Thoracic aorta (tissue), 2 donors: ENCODE measurements around the gene CDK5R1. TPM values are rescaled to one million over a fixed set of nuclear protein-coding genes. Genes with fewer than 3 reads are reported as not detected.

Experiments
- ATAC-seq: fragments of 150-250 bp; one replicate; pipeline ENCODE4 v1.8.0; 2017; ENCODE audit warnings: low read depth; ENCODE audit not compliant: insufficient number of reproducible peaks, low FRiP score
- DNase-seq: peaks from one replicate; pipeline ENCODE4 v3.0.0-alpha.2; 2020; ENCODE audit warnings: low spot score
- H3K27ac ChIP-seq, 2 donors: fragments of 200-600 bp; sonication (generic); 1 replicate in 1 of 2; 2 replicates in 1 of 2; pipeline ENCODE4 v1.5.1; 2016; ENCODE audit warnings: mild to moderate bottlenecking in 2 of 2, moderate library complexity in 2 of 2
- H3K27me3 ChIP-seq: fragments of 200-600 bp; sonication (generic); replicated peaks from 2 replicates; pipeline ENCODE4 v1.6.0; 2016; ENCODE audit warnings: mild to moderate bottlenecking; ENCODE audit not compliant: insufficient read depth
- H3K36me3 ChIP-seq: fragments of 200-600 bp; sonication (generic); one replicate; pipeline ENCODE4 v1.5.1; 2016
- H3K4me1 ChIP-seq, 2 donors: fragments of 200-600 bp; sonication (generic); 1 replicate in 1 of 2; 2 replicates in 1 of 2; pipeline versions ENCODE4 v1.5.1 to v1.6.0; 2016; ENCODE audit warnings: low read depth in 2 of 2, mild to moderate bottlenecking in 1 of 2; ENCODE audit not compliant: control insufficient read depth in 1 of 2
- H3K4me3 ChIP-seq: fragments of 200-600 bp; sonication (generic); 2 replicates; pipeline ENCODE4 v1.5.1; 2016; ENCODE audit warnings: mild to moderate bottlenecking
- H3K9me3 ChIP-seq: fragments of 200-600 bp; sonication (generic); 2 replicates; pipeline ENCODE4 v1.5.1; 2016
- total RNA-seq, 2 donors: library from RNA; depleted of rRNA; stranded (reverse); fragments of >200 nt; gene quantifications; one replicate each; pipeline versions ENCODE4 v1.1.0 to v1.2.3, GENCODE V29; 2016
- TF ChIP-seq, protein P1 (sequence below): fragments of 200-600 bp; sonication (generic); IDR thresholded peaks from one replicate; pipeline ENCODE4 v1.5.1; 2019; ENCODE audit warnings: antibody characterized with exemption

The CDK5R1 gene
- total RNA-seq, 2 donors from 2014 or later = 1.1 to 2.6 TPM

DNA sequence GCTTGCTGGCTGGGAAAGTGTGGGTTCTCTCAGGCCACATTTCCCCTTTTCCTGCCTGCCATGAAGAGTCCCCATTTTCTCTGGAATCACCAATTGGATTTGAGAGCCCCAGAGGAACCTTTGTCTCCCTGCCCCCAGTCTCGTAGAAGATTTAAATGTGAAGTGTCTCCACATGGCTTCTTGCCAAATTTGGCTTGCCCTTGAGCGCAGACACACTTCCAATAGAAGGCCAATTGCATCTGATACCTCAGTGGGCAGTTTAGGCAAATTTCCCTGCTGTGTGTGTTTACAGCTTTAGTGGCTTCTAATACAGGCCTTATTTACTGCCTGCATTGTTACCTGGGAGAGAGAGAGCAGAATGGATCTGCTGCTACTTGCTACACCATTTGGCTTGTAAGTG is 29.7 kb downstream of the CDK5R1 start:
- H3K27me3 ChIP-seq = no peaks in the 10 kb centered on the region
- no peak overlapping the region for H3K27ac ChIP-seq
- TF ChIP-seq, protein P1, sequence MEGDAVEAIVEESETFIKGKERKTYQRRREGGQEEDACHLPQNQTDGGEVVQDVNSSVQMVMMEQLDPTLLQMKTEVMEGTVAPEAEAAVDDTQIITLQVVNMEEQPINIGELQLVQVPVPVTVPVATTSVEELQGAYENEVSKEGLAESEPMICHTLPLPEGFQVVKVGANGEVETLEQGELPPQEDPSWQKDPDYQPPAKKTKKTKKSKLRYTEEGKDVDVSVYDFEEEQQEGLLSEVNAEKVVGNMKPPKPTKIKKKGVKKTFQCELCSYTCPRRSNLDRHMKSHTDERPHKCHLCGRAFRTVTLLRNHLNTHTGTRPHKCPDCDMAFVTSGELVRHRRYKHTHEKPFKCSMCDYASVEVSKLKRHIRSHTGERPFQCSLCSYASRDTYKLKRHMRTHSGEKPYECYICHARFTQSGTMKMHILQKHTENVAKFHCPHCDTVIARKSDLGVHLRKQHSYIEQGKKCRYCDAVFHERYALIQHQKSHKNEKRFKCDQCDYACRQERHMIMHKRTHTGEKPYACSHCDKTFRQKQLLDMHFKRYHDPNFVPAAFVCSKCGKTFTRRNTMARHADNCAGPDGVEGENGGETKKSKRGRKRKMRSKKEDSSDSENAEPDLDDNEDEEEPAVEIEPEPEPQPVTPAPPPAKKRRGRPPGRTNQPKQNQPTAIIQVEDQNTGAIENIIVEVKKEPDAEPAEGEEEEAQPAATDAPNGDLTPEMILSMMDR = no peak
- H3K4me1 ChIP-seq = peaks cover 7 to 14% of the 10 kb centered on the region in 2 donors
- no peaks in the 10 kb centered on the region for H3K9me3 ChIP-seq
- H3K4me3 ChIP-seq = no peak overlapping the region
- no peak for ATAC-seq
- H3K36me3 ChIP-seq = no peaks in the 10 kb centered on the region
- DNase-seq = no peak

DNA sequence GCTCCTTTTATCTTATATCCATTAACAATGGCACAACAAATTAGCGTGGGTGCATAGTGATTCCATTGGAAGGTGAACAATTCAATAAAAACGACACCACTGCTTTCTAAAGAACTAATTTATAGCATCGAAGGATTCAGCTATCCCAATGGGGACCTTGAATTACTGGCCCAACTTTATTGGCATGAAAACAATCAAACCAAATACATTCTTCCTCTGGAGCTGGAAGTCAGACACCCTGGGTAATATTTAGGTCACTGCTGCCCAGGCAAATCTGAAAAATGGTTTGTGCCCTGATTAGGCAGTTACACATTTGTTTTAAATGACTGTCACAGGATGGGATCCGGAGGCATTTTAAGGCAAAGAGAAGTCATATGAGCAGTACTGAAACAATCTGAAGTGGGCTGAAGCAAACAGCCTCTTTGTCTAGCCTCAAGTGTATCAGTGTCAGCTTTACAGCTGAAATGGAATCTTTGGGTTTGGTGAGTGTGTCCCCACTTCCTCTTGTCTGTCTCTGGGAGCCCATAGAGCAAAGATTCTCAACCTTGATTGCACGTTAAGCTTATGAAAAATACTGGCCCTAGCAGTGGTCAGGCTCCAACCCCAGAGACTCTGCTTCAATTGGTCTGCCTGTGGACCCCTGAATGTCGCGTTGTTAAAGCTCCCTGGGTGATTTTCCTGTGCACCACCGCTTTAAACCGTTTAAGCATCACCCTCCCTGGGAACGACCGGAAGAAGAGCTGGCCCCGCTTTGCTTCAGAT is 30.3 kb downstream of the CDK5R1 start:
- H3K27me3 ChIP-seq = no peaks in the 10 kb centered on the region
- TF ChIP-seq, protein P1 = no peak
- ATAC-seq = no peak
- H3K4me3 ChIP-seq = no peak overlapping the region
- peaks cover 7 to 14% of the 10 kb centered on the region in 2 donors for H3K4me1 ChIP-seq
- H3K9me3 ChIP-seq = no peaks in the 10 kb centered on the region
- no peaks in the 10 kb centered on the region for H3K36me3 ChIP-seq
- no peak overlapping the region for H3K27ac ChIP-seq
- DNase-seq = no peak

DNA sequence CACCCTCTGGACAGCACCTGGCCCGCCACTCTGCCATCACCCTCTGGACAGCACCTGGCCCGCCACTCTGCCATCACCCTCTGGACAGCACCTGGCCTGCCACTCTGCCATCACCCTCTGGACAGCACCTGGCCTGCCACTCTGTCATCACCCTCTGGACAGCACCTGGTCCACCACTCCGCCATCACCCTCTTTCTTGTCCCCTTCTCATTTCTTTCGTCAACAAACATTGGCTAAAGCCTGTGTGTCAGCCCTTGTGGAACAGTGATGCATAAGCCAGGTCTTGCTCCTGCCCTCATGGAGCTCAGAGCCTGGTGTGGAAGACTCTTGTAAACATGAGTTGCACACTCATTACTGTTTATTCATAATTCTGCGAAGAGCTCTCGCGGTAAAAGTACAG is 31.2 kb downstream of the CDK5R1 start:
- H3K4me1 ChIP-seq = peaks cover 7 to 14% of the 10 kb centered on the region in 2 donors
- H3K36me3 ChIP-seq = no peaks in the 10 kb centered on the region
- no peak for DNase-seq
- TF ChIP-seq, protein P1 = no peak
- H3K9me3 ChIP-seq = no peaks in the 10 kb centered on the region
- ATAC-seq = no peak
- no peak overlapping the region for H3K4me3 ChIP-seq
- H3K27me3 ChIP-seq = no peaks in the 10 kb centered on the region
- H3K27ac ChIP-seq = no peak overlapping the region

DNA sequence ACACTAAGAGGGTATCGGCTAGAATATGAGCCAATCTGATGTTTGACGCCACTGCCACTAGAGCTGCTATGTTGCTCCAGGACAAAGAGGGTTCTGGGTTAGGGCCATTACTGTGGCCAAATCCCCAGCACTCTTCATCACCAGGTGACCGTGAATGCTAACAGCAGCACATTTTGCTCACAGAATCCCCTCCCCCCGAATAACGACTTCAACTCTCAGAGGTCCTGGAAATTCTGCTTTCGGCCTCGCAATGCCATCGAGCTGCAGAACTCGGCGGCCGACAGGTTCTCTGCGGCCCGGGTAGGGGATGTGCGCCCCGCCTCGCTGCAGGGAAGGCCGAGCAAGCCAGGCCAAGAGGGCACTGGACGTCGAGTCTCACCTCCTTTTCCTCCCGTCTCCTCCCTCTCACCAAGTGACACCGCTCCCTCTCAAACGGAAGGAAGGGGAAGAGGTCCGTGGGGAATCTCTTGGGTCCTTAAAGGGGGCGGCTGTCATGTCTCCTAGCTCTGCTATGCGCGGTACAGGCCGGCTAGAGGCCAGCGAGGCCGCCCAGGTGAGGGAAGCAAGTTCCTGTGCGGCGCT is 31.9 kb downstream of the CDK5R1 start:
- no peak overlapping the region for H3K27ac ChIP-seq
- TF ChIP-seq, protein P1 = no peak
- ATAC-seq = no peak

DNA sequence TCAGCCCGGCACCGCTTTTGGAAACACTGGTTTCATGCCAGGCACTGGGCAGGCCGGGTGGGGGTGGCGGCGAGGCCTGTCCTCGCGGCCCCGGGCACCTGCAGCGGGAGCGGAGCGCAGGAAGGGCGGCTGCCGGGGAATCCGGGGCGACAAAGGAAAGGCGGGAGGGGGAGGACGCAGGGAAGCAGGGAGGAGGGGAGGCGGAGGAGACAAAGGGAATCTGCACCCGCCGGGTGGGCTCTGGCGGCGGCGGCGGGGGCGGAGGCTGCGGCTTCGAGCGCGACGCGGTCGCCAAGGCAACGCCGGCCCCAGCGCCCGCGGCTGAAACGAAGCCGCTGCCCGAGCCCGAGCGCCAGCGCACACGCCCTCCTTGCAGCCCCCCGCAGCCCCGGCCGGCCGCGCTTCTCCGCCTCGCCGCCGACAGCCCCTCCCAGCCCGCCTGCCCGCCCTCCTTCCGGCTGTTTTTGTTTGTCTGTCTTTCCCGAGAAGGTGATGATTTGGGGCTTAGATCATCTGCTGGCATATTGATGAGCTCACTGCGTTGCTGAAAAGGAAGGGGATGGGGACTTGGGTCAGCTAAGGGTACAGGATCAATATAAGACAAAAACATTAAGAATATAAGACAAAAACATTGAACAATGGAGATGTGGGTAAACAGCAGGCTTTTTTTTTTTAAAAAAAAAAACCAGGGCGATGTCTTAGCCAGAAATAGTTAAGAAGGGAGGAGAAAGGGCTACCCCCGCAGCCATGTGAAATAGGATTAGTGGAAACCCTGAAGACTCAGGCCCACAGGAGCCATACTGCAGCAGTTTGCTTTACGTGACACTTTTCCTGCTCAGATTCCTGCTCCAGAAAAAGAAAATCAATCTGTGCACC is 32.7 kb downstream of the CDK5R1 start:
- TF ChIP-seq, protein P1 = no peak
- Histone ChIP-seq H3K36me3 (no peaks in the 10 kb centered on the region), H3K4me3 (peak overlapping the region; percentile 71), H3K9me3 (no peaks in the 10 kb centered on the region), H3K4me1 (peaks cover 7 to 14% of the 10 kb centered on the region in 2 donors), H3K27ac (no peak overlapping the region), H3K27me3 (no peaks in the 10 kb centered on the region)
- DNase-seq = no peak
- no peak for ATAC-seq

More for the DNA sequence above, 31.9 kb downstream of the CDK5R1 start:
- Histone ChIP-seq H3K4me1 (peaks cover 7 to 14% of the 10 kb centered on the region in 2 donors), H3K27me3 (no peaks in the 10 kb centered on the region), H3K9me3 (no peaks in the 10 kb centered on the region), H3K4me3 (peak overlapping the region; percentile 71), H3K36me3 (no peaks in the 10 kb centered on the region)
- DNase-seq = no peak
